GM12864 (cell line): ENCODE data around the gene SDCCAG8.

Experiments
- DNase-seq: peaks from one replicate; pipeline ENCODE4 v3.0.0-alpha.2; 2011; ENCODE audit warnings: low read depth
- H3K4me3 ChIP-seq: 2 replicates; pipeline ENCODE4 v1.5.1; 2011; ENCODE audit warnings: mild to moderate bottlenecking, low read depth, low read length, control low read depth
- TF ChIP-seq, protein P1 (sequence below): IDR thresholded peaks from 2 replicates; pipeline ENCODE4 v1.5.1; 2011; ENCODE audit warnings: low read depth, mild to moderate bottlenecking, moderate library complexity, low read length, control low read depth, inconsistent platforms; ENCODE audit errors: missing control alignments

The SDCCAG8 gene

DNA sequence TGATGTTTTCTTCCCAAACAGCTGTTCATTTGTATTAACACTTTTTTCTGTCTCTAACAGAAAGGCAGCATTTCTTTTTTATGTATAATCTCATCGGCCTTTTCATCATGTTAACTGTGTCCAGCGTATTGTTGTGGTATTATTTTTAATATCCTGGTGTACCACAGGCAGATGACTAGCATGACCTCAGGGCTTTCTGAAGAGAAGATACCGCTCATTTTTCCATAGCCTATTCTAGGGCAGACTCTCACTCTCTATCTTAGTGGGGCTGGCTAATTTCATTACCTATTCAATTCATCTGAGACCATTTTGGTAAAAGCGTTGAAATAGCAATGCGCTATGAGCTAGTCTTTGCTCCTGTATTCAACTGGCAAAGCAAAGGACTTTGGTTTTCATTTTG, 209.9 kb downstream of the SDCCAG8 start:
- TF ChIP-seq, protein P1, sequence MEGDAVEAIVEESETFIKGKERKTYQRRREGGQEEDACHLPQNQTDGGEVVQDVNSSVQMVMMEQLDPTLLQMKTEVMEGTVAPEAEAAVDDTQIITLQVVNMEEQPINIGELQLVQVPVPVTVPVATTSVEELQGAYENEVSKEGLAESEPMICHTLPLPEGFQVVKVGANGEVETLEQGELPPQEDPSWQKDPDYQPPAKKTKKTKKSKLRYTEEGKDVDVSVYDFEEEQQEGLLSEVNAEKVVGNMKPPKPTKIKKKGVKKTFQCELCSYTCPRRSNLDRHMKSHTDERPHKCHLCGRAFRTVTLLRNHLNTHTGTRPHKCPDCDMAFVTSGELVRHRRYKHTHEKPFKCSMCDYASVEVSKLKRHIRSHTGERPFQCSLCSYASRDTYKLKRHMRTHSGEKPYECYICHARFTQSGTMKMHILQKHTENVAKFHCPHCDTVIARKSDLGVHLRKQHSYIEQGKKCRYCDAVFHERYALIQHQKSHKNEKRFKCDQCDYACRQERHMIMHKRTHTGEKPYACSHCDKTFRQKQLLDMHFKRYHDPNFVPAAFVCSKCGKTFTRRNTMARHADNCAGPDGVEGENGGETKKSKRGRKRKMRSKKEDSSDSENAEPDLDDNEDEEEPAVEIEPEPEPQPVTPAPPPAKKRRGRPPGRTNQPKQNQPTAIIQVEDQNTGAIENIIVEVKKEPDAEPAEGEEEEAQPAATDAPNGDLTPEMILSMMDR = no peak
- DNase-seq = no peak
- H3K4me3 ChIP-seq = no peak overlapping the region

DNA sequence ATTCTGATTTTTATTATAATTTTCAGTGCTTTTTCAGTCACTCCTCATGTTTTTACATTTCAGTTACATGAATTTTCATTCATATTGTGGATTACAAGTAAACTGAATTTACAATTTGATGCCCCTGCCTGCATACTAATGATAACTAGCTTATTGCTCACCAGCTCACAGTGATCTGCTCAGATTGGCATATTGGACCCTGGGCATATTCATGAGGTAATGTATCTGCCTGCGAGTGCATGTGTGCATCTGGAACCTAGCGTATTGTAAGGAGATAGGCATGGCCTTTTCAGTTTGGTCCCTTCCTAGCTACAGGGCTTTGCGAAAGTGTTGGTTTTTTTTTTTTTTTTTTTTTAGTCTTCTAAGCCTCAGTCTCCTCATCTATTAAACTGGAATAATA, 213.7 kb downstream of the SDCCAG8 start:
- no peak for DNase-seq
- no peak overlapping the region for H3K4me3 ChIP-seq
- TF ChIP-seq, protein P1 = no peak

DNA sequence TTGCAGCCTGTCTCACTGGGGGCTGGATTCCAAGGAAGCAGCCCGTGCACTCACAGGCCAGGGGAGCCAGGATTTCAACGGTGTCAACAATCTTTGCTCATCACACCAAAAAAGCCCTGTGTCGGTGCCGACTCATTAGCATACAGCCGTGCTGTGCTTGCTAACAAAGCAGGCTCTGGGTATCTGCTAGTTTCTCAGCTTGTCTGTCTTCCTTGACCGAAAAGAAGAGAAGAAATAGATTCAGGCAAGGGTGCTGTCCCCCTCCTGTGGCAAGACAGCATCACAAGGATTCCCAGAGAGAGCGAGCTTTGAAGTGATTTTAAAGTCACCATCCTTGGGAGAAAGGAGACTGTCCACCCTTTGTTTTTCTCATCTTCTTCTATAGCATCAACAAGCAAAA, 214.7 kb downstream of the SDCCAG8 start:
- no peak for DNase-seq
- H3K4me3 ChIP-seq = no peak overlapping the region
- TF ChIP-seq, protein P1 = no peak

DNA sequence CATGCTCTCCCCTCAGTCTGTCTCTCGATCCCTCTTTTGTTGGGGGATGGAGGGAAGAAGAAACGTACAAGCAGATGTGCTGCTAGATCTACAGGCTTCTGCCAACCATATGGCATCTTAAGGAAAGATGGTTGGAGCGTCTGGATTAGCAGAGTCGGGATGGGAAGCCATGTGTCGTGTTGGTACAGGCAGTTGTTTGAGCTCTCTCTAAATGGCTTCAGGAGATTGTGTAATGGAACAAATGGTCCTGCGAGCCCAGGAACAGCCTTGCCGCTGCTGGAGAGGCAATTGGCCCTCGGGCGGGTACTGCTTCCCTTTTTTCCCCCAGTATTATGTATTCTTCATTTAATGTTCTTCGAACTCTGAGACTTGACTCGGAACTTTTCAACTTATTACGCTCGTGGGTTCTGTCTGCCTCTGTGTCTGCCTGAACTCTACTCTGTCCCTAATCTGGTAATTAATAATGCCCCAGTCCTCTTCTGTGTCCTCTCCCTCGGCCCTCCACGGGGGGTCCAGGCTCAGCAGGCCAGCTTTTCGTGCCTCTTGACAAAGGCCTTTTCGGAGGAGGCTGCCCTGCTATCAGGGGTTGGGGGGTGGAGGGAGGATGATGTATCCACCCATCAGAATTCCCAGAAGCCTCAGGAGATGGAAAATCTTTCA, 215.3 kb downstream of the SDCCAG8 start:
- TF ChIP-seq, protein P1 = no peak
- H3K4me3 ChIP-seq = no peak overlapping the region
- no peak for DNase-seq

DNA sequence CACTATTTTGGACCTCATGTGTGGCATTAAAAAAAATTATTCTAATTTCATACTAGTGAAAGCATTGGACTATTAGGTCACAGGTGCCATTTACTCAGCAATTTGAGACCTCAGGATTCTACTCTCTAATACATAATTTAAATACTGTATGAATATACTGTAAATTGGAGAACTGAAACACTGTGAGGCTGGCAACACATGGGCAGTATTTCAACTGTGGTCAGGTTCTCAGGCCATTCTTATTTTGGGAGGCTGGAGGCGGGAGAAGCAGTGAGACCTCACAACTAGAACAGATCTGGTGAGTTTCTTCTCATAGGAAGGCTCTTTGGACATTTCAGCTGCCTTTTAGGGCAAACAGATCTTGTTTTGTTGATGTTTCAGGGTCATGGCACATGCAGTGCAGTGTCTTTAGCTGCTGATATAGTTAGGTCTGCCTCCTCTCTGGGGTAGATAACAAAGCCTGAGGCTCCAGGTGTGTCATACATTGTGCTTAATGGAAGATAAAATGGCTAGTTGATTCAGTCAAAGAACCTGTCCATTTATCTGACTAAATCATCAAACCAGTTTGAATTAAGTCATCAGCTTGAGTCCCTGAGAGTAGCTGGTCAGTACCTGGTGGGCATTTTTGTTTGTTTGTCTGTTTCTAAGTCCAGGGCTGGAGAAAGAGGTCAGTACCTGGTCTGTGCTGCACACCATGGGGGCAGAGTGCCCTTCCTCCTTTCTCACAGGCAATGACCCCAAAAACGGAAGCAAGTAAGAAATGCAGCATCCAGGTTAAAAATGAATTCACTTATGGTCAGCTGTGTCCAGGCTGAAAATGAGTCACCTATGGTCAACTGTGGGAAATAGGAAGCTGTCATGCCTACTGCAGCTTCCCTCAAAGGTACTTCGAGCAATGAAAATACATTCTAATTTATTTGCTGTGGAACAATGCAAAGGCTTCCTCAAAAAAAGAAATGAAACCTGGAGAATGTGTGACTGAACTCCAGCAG, 216.2 kb downstream of the SDCCAG8 start:
- H3K4me3 ChIP-seq = no peak overlapping the region
- TF ChIP-seq, protein P1 = no peak
- DNase-seq = peak; percentile 8

DNA sequence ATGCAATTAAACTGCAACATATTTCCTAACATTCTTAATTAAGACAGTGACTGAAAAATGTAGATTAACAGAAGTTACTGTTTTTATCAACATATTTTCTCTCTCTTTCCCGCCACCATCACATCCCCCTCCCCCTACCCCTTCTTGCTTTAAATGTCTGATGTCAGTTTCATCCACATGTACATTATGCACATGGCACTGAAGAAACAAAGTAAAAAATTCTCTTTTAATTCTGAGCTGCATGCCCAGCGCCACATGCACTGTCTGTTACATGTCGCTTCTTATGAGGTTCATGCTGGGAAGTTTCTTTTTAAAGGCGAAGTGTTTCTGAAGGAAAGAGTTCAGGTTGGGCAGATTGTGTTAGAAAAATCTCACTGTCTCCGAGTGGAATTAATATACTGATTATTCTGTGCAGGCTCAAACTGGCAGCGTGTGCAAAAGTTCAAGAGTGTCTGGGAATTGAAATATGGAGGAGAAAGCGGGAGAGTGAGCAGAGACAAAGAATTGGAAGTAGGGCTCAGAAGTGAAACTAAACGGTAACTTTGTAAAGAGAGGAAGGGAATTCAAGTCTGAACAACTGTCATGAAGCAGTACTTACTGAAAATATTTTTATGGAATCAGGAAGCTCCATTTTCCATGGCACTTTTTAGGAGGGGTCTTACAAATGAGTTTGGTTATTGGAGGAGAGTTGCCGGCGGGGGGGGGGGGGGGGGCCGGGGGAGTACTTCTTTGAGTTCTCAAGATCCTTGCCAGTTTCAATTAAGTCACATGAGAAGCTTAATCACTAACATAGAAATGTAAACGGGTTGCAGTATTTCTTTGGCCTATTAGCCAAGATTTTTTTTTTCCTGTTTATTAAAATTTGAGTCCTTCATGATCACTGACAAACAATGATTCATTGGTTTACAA, 217.6 kb downstream of the SDCCAG8 start:
- TF ChIP-seq, protein P1 = no peak
- no peak for DNase-seq
- H3K4me3 ChIP-seq = no peak overlapping the region
